Hepatocyte (in vitro differentiated cells): Measurements from ENCODE around the gene LRRC3. TPM values are rescaled to one million over a fixed set of nuclear protein-coding genes. Genes with fewer than 3 reads are reported as not detected.

Experiments
- DNase-seq: peaks from one replicate; pipeline ENCODE4 v3.0.0-alpha.2; 2016; ENCODE audit warnings: low spot score
- H2AFZ ChIP-seq: fragments of 200-600 bp; sonication (generic); 2 replicates; pipeline ENCODE4 v1.6.0; 2016; ENCODE audit warnings: antibody characterized with exemption, mild to moderate bottlenecking
- H3K27ac ChIP-seq: fragments of 200-600 bp; sonication (generic); 2 replicates; pipeline ENCODE4 v1.5.1; 2016; ENCODE audit warnings: mild to moderate bottlenecking
- H3K27me3 ChIP-seq: fragments of 200-600 bp; sonication (generic); 2 replicates; pipeline ENCODE4 v1.6.1; 2016
- H3K36me3 ChIP-seq: fragments of 200-600 bp; sonication (generic); replicated peaks from 2 replicates; pipeline ENCODE4 v1.5.1; 2016; ENCODE audit warnings: low read depth; ENCODE audit not compliant: insufficient read depth
- H3K4me1 ChIP-seq: fragments of 200-600 bp; sonication (generic); 2 replicates; pipeline ENCODE4 v1.5.1; 2016; ENCODE audit warnings: mild to moderate bottlenecking, moderate library complexity; ENCODE audit not compliant: insufficient read depth
- H3K4me2 ChIP-seq: fragments of 200-600 bp; sonication (generic); 2 replicates; pipeline ENCODE4 v1.6.0; 2016
- H3K4me3 ChIP-seq: fragments of 200-600 bp; sonication (generic); 2 replicates; pipeline ENCODE4 v1.5.1; 2016; ENCODE audit warnings: mild to moderate bottlenecking
- H3K79me2 ChIP-seq: fragments of 200-600 bp; sonication (generic); 2 replicates; pipeline ENCODE4 v1.6.0; 2017; ENCODE audit warnings: mild to moderate bottlenecking
- H3K9me2 ChIP-seq: fragments of 200-600 bp; sonication (generic); replicated peaks from 2 replicates; pipeline ENCODE4 v1.6.0; 2017; ENCODE audit warnings: mild to moderate bottlenecking; ENCODE audit not compliant: insufficient read depth
- H3K9me3 ChIP-seq: fragments of 200-600 bp; sonication (generic); 2 replicates; pipeline ENCODE4 v1.5.1; 2016; ENCODE audit warnings: low read depth, mild to moderate bottlenecking
- H4K20me1 ChIP-seq: fragments of 200-600 bp; sonication (generic); 2 replicates; pipeline ENCODE4 v1.6.0; 2016; ENCODE audit warnings: mild to moderate bottlenecking; ENCODE audit not compliant: insufficient read depth, poor library complexity, severe bottlenecking
- CTCF ChIP-seq: fragments of 200-600 bp; sonication (generic); IDR thresholded peaks from 2 replicates; pipeline ENCODE4 v1.5.1; 2016; ENCODE audit warnings: antibody characterized with exemption, mild to moderate bottlenecking; ENCODE audit not compliant: poor library complexity
- EZH2 ChIP-seq: fragments of 200-600 bp; sonication (generic); IDR thresholded peaks from 2 replicates; pipeline ENCODE4 v1.6.1; 2016; ENCODE audit warnings: antibody characterized with exemption, mild to moderate bottlenecking, borderline replicate concordance
- EZH2phosphoT487 ChIP-seq: fragments of 200-600 bp; sonication (generic); IDR thresholded peaks from one replicate; pipeline ENCODE4 v1.6.1; 2018; ENCODE audit warnings: antibody characterized with exemption, mild to moderate bottlenecking, low read depth, moderate library complexity; ENCODE audit not compliant: unreplicated experiment, severe bottlenecking
- WGBS: methylation state at CpG from one replicate; pipeline ENCODE4 v1.1.6; 2016; ENCODE audit warnings: low lambda C conversion rate; ENCODE audit errors: missing lambda C conversion rate; 5-methylcytosine and 5-hydroxymethylcytosine counted together
- polyA plus RNA-seq: library from polyadenylated mRNA; unstranded; fragments of >200 nt; fragmentation: Nextera tagmentation; extraction: Ambion mirVana; gene quantifications from 2 replicates; pipeline ENCODE4 v1.2.1, GENCODE V29; 2016
- total RNA-seq: library from RNA; depleted of rRNA; stranded (reverse); fragments of >200 nt; gene quantifications from 2 replicates; pipeline ENCODE4 v1.2.3, GENCODE V29; 2014

Gene LRRC3
- total and polyA plus RNA-seq, 2 experiments from 2014 or later, result 7.2 to 7.3 TPM

DNA sequence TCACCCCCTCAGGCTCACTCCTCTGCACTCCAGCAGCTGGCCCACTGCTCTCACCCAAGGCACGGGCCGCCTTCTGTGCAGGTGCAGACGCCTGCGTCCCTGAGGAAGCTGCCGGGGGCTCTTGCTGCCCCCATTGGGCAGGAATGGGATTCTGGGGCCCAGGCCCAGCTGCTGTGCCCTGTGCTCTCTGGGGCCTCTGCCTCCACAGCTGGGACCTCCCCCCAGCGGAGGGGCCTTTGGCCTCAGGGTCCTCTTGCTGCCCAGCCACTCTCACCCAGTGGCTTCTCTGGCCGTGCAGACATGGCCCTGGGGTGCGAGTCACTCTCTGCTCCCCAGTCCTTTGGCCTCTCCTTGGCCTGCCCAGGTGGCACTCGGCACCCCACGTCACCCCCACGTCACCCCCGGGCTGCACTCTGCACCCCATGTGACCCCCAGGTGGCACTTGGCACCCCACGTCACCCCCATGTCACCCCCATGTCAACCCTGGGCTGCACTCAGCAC, 19.1 kb upstream of the LRRC3 start:
- Histone ChIP-seq H3K27ac (no peak overlapping the region), H3K79me2 (no peaks in the 10 kb centered on the region), H3K9me2 (no peaks in the 10 kb centered on the region), H3K4me3 (no peak overlapping the region), H3K27me3 (no peaks in the 10 kb centered on the region), H3K36me3 (no peaks in the 10 kb centered on the region), H3K4me1 (no peaks in the 10 kb centered on the region), H4K20me1 (no peaks in the 10 kb centered on the region), H3K9me3 (no peaks in the 10 kb centered on the region), H2AFZ (no peak overlapping the region), H3K4me2 (no peak overlapping the region)
- WGBS, result 87% methylated on average over 6 of the region's 13 CpGs
- TF ChIP-seq EZH2, result no peak
- TF ChIP-seq CTCF, result no peak
- TF ChIP-seq EZH2phosphoT487, result no peak
- no peak for DNase-seq

- Histone ChIP-seq H3K79me2 (no peaks in the 10 kb centered on the region), H3K27ac (no peak overlapping the region), H3K4me3 (no peak overlapping the region), H3K9me2 (no peaks in the 10 kb centered on the region), H3K4me1 (no peaks in the 10 kb centered on the region), H2AFZ (no peak overlapping the region), H4K20me1 (no peaks in the 10 kb centered on the region), H3K36me3 (no peaks in the 10 kb centered on the region), H3K4me2 (no peak overlapping the region), H3K9me3 (no peaks in the 10 kb centered on the region), H3K27me3 (no peaks in the 10 kb centered on the region)
- no peak for TF ChIP-seq EZH2phosphoT487
- no peak for TF ChIP-seq EZH2
- TF ChIP-seq CTCF, result no peak
- 93% methylated on average over 16 of the region's 18 CpGs for WGBS
- no peak for DNase-seq
Measured at GRCh38 chr21:44436958-44437357, 18.4 kb upstream of the LRRC3 start.

DNA sequence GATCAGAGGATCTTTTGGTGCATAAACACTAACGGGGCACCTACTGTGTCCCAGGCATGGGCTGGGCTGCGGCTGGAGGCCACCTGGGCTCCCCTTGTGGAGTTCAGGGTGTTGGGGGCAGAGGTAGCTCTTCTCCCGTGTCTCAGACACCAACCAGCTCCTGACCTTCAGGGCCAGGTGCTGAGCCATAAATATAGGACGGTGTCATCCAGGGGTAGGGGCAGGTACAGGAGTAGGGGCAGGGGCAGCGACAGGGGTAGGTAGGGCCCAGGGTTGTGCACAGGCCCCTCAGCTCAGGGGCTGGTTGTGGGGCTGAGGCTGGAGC, 18.0 kb upstream of the LRRC3 start:
- Histone ChIP-seq H3K9me2 (no peaks in the 10 kb centered on the region), H2AFZ (no peak overlapping the region), H3K27me3 (no peaks in the 10 kb centered on the region), H3K4me2 (no peak overlapping the region), H3K36me3 (no peaks in the 10 kb centered on the region), H3K79me2 (no peaks in the 10 kb centered on the region), H3K4me1 (no peaks in the 10 kb centered on the region), H3K4me3 (no peak overlapping the region), H3K27ac (no peak overlapping the region), H4K20me1 (no peaks in the 10 kb centered on the region), H3K9me3 (no peaks in the 10 kb centered on the region)
- no peak for TF ChIP-seq EZH2
- no peak for TF ChIP-seq CTCF
- no peak for TF ChIP-seq EZH2phosphoT487
- no peak for DNase-seq
- 79% methylated on average over 4 of the region's 5 CpGs for WGBS
